Measurements from ENCODE around the gene KMT2E. TPM values are rescaled to one million over a fixed set of nuclear protein-coding genes. Genes with fewer than 3 reads are reported as not detected.

The KMT2E gene
- 142 TPM for total RNA-seq

GRCh38 chr7:105013816-105014692 lies at the start of gene KMT2E:
Gene KMT2E, plus strand, starts transcription at chr7:105014205. Its CDS starts 26,748 bp downstream, at chr7:105040953.

